CD4-positive, alpha-beta T cell treated with Interleukin-6 for 4 hours (primary cell): ENCODE data around the gene DENND6B.

Experiments
- DNase-seq: peaks from one replicate; pipeline ENCODE4 v3.0.0-alpha.2; 2020; ENCODE audit warnings: mixed read lengths

DENND6B gene

GRCh38 chr22:50268655-50269113, 58.1 kb downstream of the DENND6B start:
- DNase-seq = no peak

- peak; percentile 65 for DNase-seq
Measured at GRCh38 chr22:50267591-50268390, 59.0 kb downstream of the DENND6B start.

GRCh38 chr22:50266994-50267393, 59.8 kb downstream of the DENND6B start:
- no peak for DNase-seq

DNA sequence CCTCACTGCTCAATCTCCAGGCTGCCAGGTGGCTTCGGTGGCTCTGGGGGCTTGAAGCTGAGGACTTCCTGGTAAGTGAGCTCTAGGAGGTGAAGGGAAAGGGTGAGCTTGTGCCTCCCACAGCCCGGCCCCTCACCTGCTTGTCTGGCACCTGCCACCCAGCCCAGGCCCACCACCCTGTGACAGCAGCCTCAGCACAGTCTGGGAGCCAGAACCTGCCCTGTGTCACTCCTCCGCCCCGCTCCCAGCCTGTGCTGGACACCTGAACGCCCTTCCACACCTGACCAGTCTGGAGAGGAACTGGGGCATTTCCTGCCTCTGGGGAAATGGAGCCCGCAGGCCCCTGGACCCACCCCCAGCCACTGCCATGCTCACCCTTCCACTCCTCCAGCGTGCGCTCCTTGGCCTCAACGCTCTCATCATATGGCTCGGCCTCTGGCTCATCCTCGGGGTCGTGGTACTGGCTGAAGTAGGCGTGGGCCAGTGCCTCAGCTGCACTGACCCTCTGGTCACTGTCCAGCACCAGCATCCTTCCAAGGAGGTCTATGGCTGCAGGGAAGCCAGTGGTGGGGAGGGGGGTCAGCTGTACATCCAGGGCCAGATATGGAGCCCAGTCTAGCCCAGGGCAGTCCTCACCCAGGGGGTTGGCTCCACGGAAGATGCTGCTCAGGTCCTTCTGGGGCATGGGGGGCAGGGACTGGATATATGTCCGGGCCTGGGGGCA, 61.7 kb downstream of the DENND6B start:
- DNase-seq = no peak

DNA sequence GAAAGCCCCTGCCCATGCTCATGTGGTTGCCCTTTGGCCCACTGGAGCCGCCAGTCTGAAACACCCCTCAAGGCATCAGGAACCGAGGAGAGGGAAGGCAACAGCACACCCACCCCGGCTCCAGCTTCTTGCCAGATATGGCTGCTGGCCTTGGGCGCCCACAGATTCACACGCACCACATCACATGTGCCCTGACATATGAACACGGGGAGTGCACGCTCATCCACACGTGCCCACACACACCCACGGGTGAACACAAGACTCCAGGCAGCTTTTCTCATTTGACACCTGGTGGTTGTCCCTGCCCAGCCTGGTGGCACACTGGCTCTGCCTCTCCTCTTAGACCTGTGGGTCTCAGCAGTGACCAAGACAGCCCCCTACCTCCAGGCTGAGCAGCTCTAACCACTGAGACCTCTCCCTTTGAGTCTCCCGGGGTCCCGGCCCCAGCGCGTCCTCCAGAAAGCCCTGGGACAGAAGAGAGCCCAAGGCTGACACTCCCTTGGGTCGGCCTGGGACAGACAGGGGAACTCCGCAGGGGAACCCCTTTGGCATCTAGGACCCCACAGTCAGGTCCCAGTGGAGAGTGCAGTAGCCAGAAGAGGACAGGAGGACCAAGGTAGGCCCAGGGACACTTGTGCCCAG, 62.6 kb downstream of the DENND6B start:
- DNase-seq = no peak

DNA sequence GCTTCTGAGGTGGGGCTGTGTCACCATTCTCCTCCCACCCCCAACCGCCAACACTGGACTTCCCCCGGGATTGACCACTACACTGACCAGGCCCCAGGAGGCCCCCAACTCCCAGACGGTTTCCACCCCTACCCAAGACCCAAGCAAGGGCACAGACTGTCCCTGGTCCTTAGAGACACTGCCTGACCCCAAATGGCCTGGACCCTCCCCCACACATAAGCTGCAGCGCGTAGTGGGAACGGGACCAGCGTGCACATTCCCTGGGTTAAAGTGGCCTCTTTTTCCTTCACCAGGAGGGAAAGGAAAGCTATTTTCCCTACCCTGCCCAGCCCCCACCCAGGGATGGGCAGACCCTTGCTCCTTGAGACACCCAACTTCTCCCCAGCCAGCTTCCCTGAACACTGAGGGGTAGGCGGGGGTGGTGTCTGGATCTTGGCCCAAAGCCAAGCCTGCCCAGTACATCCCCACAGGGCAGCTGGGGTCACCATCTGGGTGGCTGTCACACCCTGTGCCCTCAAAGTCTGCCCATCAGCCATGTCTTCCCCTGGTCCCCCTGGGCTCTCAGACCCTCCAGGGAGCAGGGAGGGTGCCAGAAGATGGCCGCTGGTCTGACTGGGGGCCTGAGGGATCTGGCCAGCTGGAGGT, 63.7 kb downstream of the DENND6B start:
- no peak for DNase-seq

DNA sequence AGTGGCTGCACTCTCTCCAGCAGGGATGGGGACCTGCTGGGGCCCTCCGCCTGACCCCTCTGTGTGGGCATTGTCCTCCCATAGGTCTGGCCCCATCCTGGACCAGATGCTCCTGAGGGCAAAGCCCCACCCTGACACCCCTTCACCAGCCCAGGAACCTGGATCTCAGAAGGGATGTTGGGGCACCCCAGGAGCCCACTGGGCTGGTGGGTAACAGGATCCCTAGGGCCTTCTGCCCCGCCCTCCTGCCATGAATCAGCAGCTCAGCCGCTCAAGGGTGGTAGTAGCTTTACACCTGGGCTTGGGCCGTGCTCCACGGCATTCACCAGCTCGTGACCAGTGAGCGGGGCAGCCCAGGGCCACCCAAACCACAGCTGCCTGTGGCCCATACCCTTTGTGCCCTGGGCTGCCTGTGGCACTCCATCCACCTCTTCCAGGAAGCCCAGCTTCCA, 64.3 kb downstream of the DENND6B start:
- DNase-seq = no peak

GRCh38 chr22:50261615-50262459, 65.0 kb downstream of the DENND6B start, which contains the start of gene MAPK12:
Gene MAPK12 (minus strand): TSS chr22:50261683. CDS start chr22:50261509, 174 bp downstream.
- no peak for DNase-seq

DNA sequence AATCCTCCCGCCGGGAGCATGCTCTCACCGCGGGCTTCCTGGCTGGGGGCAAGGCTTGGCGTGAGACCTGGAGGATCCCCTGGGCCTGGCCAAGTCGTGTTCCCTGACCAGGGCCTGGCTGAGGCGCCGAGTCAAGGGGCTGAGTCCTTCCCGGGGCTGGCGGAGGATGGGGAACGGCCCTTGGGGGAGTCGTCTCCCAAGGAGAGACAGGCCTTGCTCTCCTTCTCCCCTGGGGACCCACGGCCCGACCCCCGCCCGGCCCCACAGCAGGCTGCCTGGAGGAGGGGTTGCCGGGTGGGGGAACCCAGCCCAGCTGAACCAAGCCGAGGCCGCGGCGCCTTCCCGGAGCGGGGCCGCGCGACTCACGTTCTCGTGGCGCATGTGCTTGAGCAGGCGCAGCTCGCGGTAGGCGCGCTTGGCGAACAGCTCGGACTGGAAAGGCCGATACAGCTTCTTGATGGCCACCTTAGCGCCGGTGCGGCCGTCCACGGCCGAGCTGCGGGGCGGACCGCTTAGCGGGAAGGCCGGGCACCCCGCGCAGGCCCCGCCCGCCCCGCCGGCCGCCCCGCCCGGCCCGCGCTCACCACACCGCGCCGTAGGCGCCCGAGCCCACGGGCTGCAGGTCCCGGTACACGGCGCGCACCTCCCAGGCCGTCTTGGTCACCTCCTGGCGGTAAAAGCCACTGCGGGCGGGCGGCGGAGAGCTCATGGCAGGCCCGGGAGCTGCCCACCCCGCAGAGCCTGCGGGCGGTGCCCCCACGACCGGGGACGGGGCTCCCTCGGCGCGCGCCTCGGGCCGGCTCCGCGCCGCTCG, 65.8 kb downstream of the DENND6B start:
- DNase-seq = no peak

- no peak for DNase-seq
Measured at GRCh38 chr22:50260434-50260800, 66.4 kb downstream of the DENND6B start.

GRCh38 chr22:50259302-50259701, 67.5 kb downstream of the DENND6B start:
- no peak for DNase-seq
